ENCODE measurements around the gene CDH12. TPM values are rescaled to one million over a fixed set of nuclear protein-coding genes. Genes with fewer than 3 reads are reported as not detected.

Gene CDH12
- total RNA-seq, 1 experiment from 2014 or later, result not detected

DNA sequence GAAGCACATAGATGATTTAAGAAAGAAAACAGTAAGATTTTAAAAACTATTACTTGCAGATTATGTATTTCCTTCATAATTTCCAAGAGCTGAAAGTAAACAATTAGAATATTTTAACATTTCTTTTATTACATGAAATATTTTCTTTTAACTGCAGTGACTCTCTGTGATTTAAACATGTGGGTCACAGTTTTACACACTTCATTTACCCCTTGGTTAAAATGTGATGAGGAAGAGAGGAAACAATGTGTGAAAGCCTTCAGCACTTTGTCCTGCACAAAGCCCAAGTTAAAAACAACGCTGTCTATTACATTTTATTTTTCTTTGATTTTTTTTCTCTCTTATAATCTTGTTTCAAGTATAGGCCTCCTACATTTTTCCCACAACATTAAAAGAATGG lies 801.3 kb downstream of the CDH12 start:
- Histone ChIP-seq H3K9me2 (ENCODE audit: insufficient read depth) (no peaks in the 10 kb centered on the region), H3K4me2 (ENCODE audit: low read length) (no peak overlapping the region), H3K9me3 (ENCODE audit: control insufficient read depth in 1 of 2, insufficient read depth in 1 of 2, low read depth in 1 of 2, low read length in 2 of 2) (peaks cover 21 to 26% of the 10 kb centered on the region in 2 experiments; a peak in 2 of 4 replicates), H3K4me1 (ENCODE audit: control insufficient read depth in 1 of 2, insufficient read depth in 2 of 2, low read length in 2 of 2) (no peaks in the 10 kb centered on the region), H3K36me3 (ENCODE audit: control insufficient read depth in 1 of 2, insufficient read depth in 2 of 2, low read length in 2 of 2) (no peaks in the 10 kb centered on the region), H3K4me3 (replicated peaks in 1 of 2; ENCODE audit: low read depth in 1 of 2, low read length in 2 of 2) (no peak overlapping the region), H3K9ac (ENCODE audit: low read length) (no peak overlapping the region), H2AFZ (ENCODE audit: low read depth, low read length, poor library complexity, severe bottlenecking) (no peak overlapping the region), H3K27ac (ENCODE audit: low read depth, low read length) (no peak overlapping the region), H4K20me1 (ENCODE audit: insufficient read depth) (no peaks in the 10 kb centered on the region), H3K27me3 (ENCODE audit: insufficient read depth, low read length) (no peaks in the 10 kb centered on the region), H3K79me2 (ENCODE audit: insufficient read depth, low read length) (no peaks in the 10 kb centered on the region)
- DNase-seq (ENCODE audit: low read depth, low spot score) (no peak), ATAC-seq (no peak)
- intact Hi-C loops (cut with micrococcal nuclease), result no loop called here
- ChIA-PET POLR2A (no interaction called here), CTCF (no interaction called here), RAD21 (ENCODE audit: low non-redundant PET in 1 of 2, low total read pairs in 2 of 2, uncharacterized antibody in 2 of 2, unreplicated experiment in 2 of 2) (no interaction called here)
- no TSS peak for BruUV-seq (replicated peaks)
- no peak for TF ChIP-seq CEBPB (IDR thresholded peaks at IDR 0.05; ENCODE audit: low read depth)
- TF ChIP-seq EZH2 (IDR thresholded peaks at IDR 0.05), result no peak
- TF ChIP-seq SP1 (IDR thresholded peaks at IDR 0.05; ENCODE audit: low read depth), result no peak
- TF ChIP-seq ZFX (IDR thresholded peaks at IDR 0.05), result no peak

DNA sequence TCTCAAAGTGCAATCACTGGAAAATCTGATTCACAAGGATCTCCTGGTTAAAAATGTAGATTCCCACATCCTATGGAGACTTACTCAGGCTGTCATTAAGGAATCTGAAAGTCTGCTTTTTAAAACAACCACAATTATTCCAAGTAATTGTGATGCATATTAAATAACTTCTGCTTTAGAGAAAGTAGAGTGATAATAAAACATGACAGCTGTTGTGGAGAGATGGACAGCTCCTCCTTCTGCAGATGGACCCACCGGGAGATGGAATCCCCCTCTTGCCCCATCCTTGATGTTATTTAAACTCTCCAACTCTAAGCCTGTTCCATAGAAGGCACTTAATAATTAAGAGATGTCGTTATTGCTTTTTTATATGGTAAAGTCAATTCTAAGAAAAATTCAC lies 802.2 kb downstream of the CDH12 start:
- Histone ChIP-seq H3K4me1 (ENCODE audit: control insufficient read depth in 1 of 2, insufficient read depth in 2 of 2, low read length in 2 of 2) (no peaks in the 10 kb centered on the region), H3K27me3 (ENCODE audit: insufficient read depth, low read length) (no peaks in the 10 kb centered on the region), H3K36me3 (ENCODE audit: control insufficient read depth in 1 of 2, insufficient read depth in 2 of 2, low read length in 2 of 2) (no peaks in the 10 kb centered on the region), H4K20me1 (ENCODE audit: insufficient read depth) (no peaks in the 10 kb centered on the region), H3K9me3 (ENCODE audit: control insufficient read depth in 1 of 2, insufficient read depth in 1 of 2, low read depth in 1 of 2, low read length in 2 of 2) (peaks cover 21% of the 10 kb centered on the region in 2 experiments; a peak in 2 of 4 replicates), H3K9ac (ENCODE audit: low read length) (no peak overlapping the region), H3K9me2 (ENCODE audit: insufficient read depth) (no peaks in the 10 kb centered on the region), H3K4me2 (ENCODE audit: low read length) (no peak overlapping the region), H3K79me2 (ENCODE audit: insufficient read depth, low read length) (no peaks in the 10 kb centered on the region), H3K4me3 (replicated peaks in 1 of 2; ENCODE audit: low read depth in 1 of 2, low read length in 2 of 2) (no peak overlapping the region), H2AFZ (ENCODE audit: low read depth, low read length, poor library complexity, severe bottlenecking) (no peak overlapping the region), H3K27ac (ENCODE audit: low read depth, low read length) (no peak overlapping the region)
- ChIA-PET RAD21 (ENCODE audit: low non-redundant PET in 1 of 2, low total read pairs in 2 of 2, uncharacterized antibody in 2 of 2, unreplicated experiment in 2 of 2) (no interaction called here), CTCF (no interaction called here), POLR2A (no interaction called here)
- TF ChIP-seq YY1 (IDR thresholded peaks at IDR 0.05; ENCODE audit: extremely low read depth, insufficient replicate concordance, low read depth, low read length), result no peak
- TF ChIP-seq FOSL1 (IDR thresholded peaks at IDR 0.05; ENCODE audit: low read depth), result no peak
- ATAC-seq (no peak), DNase-seq (ENCODE audit: low read depth, low spot score) (no peak)
- intact Hi-C loops (cut with micrococcal nuclease), result no loop called here
- no TSS peak for BruUV-seq (replicated peaks)
